A549 (cell line): ENCODE results near the gene GRIP1. TPM values are rescaled to one million over a fixed set of nuclear protein-coding genes. Genes with fewer than 3 reads are reported as not detected.

Experiments used
- ATAC-seq, 2 experiments: fragments of 200-7000 bp in 1 of 2; fragments of >200 bp in 1 of 2; cut with Nextera tagmentation in 1 of 2; cut with Tn5 transposase in 1 of 2; 3 replicates each; pipeline versions ENCODE4 v1.8.0 to v1.9.1; 2018 to 2020; ENCODE audit warnings: mild to moderate bottlenecking in 1 of 2, moderate library complexity in 1 of 2
- CTCF ChIA-PET: fragments of 300-600 bp; sonication (Branson Sonifier 250); formaldehyde crosslinking; extraction: SDS; loops from one replicate; lab custom pipeline; 2021; ENCODE audit warnings: antibody characterized with exemption, inconsistent platforms; lab: Yijun Ruan, JAX
- POLR2A ChIA-PET: fragments of 350-600 bp; formaldehyde crosslinking; extraction: SDS; loops from one replicate; lab custom pipeline; 2021; ENCODE audit warnings: antibody characterized with exemption, inconsistent platforms; lab: Yijun Ruan, JAX
- DNase-seq, 2 experiments: peaks; one replicate each; pipeline versions ENCODE4 v3.0.0 to v3.0.0-alpha.2; 2011 to 2016; ENCODE audit warnings: low read depth in 1 of 2, low spot score in 1 of 2
- FAIRE-seq: peaks from 2 replicates; lab custom pipeline; 2011; peaks lifted over from hg19 to GRCh38; lab: Jason Lieb, UNC
- H3K27ac ChIP-seq, 2 experiments: fragments of >200 bp; sonication (Bioruptor Twin); formaldehyde crosslinking; 3 replicates each; pipeline ENCODE4 v1.5.1; 2016 to 2017
- H3K4me1 ChIP-seq: fragments of >200 bp; sonication (Bioruptor Twin); formaldehyde crosslinking; 3 replicates; pipeline ENCODE4 v1.6.1; 2016
- H3K4me2 ChIP-seq: fragments of >200 bp; sonication (Bioruptor Twin); formaldehyde crosslinking; 3 replicates; pipeline ENCODE4 v1.6.1; 2016
- H3K4me3 ChIP-seq: fragments of >200 bp; sonication (Bioruptor Twin); formaldehyde crosslinking; 3 replicates; pipeline ENCODE4 v1.5.1; 2016
- H3K9me3 ChIP-seq: fragments of >200 bp; sonication (Bioruptor Twin); formaldehyde crosslinking; 3 replicates; pipeline ENCODE4 v1.6.1; 2016
- CHD4 ChIP-seq: fragments of 200-600 bp; sonication (generic); IDR thresholded peaks from 2 replicates; pipeline ENCODE4 v1.6.1; 2016; ENCODE audit warnings: antibody characterized with exemption, mild to moderate bottlenecking, borderline replicate concordance
- ESRRA ChIP-seq: fragments of 150-350 bp; IDR thresholded peaks from 2 replicates; pipeline ENCODE4 v1.6.1; 2014; ENCODE audit warnings: mild to moderate bottlenecking, low read length, borderline replicate concordance
- HDAC2 ChIP-seq: fragments of 200-600 bp; sonication (generic); IDR thresholded peaks from 2 replicates; pipeline ENCODE4 v1.6.1; 2016
- HOXB13 ChIP-seq: fragments of 250-450 bp; sonication (Bioruptor Pico); IDR thresholded peaks from 2 replicates; pipeline ENCODE4 v1.5.0; 2020; ENCODE audit warnings: low read depth, mild to moderate bottlenecking, moderate library complexity
- KDM5A ChIP-seq: fragments of 200-600 bp; sonication (generic); IDR thresholded peaks from 2 replicates; pipeline ENCODE4 v1.6.1; 2016; ENCODE audit warnings: antibody characterized with exemption, mild to moderate bottlenecking
- NPAS2 ChIP-seq: fragments of 250-450 bp; sonication (Bioruptor Pico); IDR thresholded peaks from 2 replicates; pipeline ENCODE4 v1.8.0; 2022; ENCODE audit warnings: mild to moderate bottlenecking, moderate library complexity, borderline replicate concordance
- RARB ChIP-seq: fragments of 250-450 bp; sonication (Bioruptor Pico); IDR thresholded peaks from 2 replicates; pipeline ENCODE4 v1.8.0; 2021; ENCODE audit warnings: mild to moderate bottlenecking, moderate library complexity
- RCOR1 ChIP-seq: fragments of 150-350 bp; IDR thresholded peaks from 2 replicates; pipeline ENCODE4 v1.6.1; 2014; ENCODE audit warnings: antibody characterized with exemption, low read length, low read depth
- RFX5 ChIP-seq: fragments of 450-650 bp; IDR thresholded peaks from 2 replicates; pipeline ENCODE4 v1.7.1; 2014; ENCODE audit warnings: antibody characterized with exemption, mild to moderate bottlenecking, moderate library complexity
- SMC3 ChIP-seq: fragments of >200 bp; sonication (Bioruptor Twin); formaldehyde crosslinking; IDR thresholded peaks from 3 replicates; pipeline ENCODE4 v1.6.1; 2018; ENCODE audit warnings: inconsistent platforms
- SREBF2 ChIP-seq: fragments of 450-650 bp; IDR thresholded peaks from 2 replicates; pipeline ENCODE4 v1.6.1; 2014; ENCODE audit warnings: mild to moderate bottlenecking, moderate library complexity
- TFCP2L1 ChIP-seq: fragments of 250-450 bp; sonication (Bioruptor Pico); IDR thresholded peaks from 2 replicates; pipeline ENCODE4 v1.5.0; 2021; ENCODE audit warnings: mild to moderate bottlenecking
- ZSCAN20 ChIP-seq: fragments of 250-450 bp; sonication (Bioruptor Pico); IDR thresholded peaks from 2 replicates; pipeline ENCODE4 v1.8.0; 2022; ENCODE audit warnings: mild to moderate bottlenecking, moderate library complexity
- WGBS: methylation state at CpG from one replicate; pipeline ENCODE4 v1.1.6; 2017; ENCODE audit errors: missing lambda C conversion rate; 5-methylcytosine and 5-hydroxymethylcytosine counted together
- polyA plus RNA-seq, 4 experiments: library from polyadenylated mRNA; depleted of rRNA in 3 of 4; stranded (reverse); fragments of >200 nt; fragmentation: RNase III in 1 of 4; extraction: RNeasy Plus Mini Kit Qiagen cat#74134 plus additional on column Dnase treatment in 1 of 4; gene quantifications; 2 replicates in 3 of 4; 3 replicates in 1 of 4; pipeline ENCODE4 v1.2.3, GENCODE V29; 2011 to 2017
- TF ChIP-seq, protein P1 (sequence below): fragments of >200 bp; sonication (Bioruptor Twin); formaldehyde crosslinking; IDR thresholded peaks from 2 replicates; pipeline ENCODE4 v1.6.1; 2016
- TF ChIP-seq, protein P2 (sequence below): IDR thresholded peaks from 2 replicates; pipeline ENCODE4 v1.6.1; 2012; ENCODE audit warnings: low read depth, borderline replicate concordance
- TF ChIP-seq, protein P3 (sequence below): IDR thresholded peaks from 2 replicates; pipeline ENCODE4 v1.6.1; 2012
- TF ChIP-seq, protein P4 (sequence below): fragments of 250-450 bp; sonication (Bioruptor Pico); IDR thresholded peaks from 2 replicates; pipeline ENCODE4 v1.5.0; 2020; ENCODE audit warnings: low read depth, mild to moderate bottlenecking, moderate library complexity

GRIP1 gene
- polyA plus RNA-seq, 2 of the 4 experiments (the other 2 are of a cell fraction) = 4.6 to 5.8 TPM

DNA sequence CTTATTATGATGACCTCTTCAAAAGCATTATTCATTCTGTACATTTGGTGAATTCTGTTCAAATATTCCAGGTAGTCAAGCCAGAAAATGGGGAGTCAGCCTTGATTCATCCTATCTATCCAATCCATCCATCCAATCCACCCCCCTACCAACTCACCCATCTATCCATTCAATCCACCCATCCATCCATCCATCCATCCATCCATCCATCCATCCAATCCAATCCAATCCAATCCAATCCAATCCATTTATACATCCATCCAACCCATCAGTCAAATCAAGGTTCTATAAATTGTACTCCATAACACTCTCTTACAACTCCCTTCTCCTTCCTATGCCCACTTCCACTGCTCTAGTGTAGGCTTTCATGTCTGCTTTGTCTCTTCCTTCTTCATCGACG lies 35.8 kb upstream of the GRIP1 start:
- TF ChIP-seq HOXB13 (CRISPR knock-in tag) = no peak
- TF ChIP-seq, protein P1, sequence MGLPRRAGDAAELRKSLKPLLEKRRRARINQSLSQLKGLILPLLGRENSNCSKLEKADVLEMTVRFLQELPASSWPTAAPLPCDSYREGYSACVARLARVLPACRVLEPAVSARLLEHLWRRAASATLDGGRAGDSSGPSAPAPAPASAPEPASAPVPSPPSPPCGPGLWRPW = no peak
- no peak for DNase-seq
- Histone ChIP-seq H3K27ac (no peak overlapping the region), H3K4me2 (no peak overlapping the region), H3K9me3 (no peaks in the 10 kb centered on the region), H3K4me1 (no peaks in the 10 kb centered on the region), H3K4me3 (no peak overlapping the region)
- POLR2A ChIA-PET = no interaction called here
- ATAC-seq = no peak
- CTCF ChIA-PET = interaction anchor here (0.6 kb wide), 2 partner anchors 9 to 542 kb away, joined by 3 to 5 read pairs; no protein-coding TSS in a partner anchor
- FAIRE-seq = no peak
- WGBS = 32% methylated on average over 2 of the region's 2 CpGs

DNA sequence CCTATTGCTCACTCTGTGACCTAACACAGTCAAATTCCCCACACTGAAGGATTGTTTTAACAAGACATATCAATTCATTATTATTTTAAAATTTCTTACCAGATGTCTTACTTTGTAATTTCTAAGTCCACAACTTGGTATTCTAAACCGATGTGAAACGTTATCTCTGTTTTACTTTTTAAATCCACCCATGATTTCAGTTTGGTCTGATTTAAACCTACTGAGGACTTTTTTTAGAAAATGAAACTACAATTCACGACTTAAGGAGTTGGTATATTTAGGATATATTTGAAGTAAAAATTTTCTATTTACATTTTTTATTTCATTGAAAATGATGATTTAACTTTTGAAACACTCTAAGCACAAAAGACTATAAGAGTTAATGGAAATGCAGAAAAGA lies 35.1 kb upstream of the GRIP1 start:
- ChIA-PET POLR2A (no interaction called here), CTCF (interaction anchor here (2.1 kb wide), 1 partner anchor 20 kb away, joined by 6 read pairs; no protein-coding TSS in a partner anchor)
- TF ChIP-seq RCOR1 = no peak
- no peak for TF ChIP-seq HDAC2
- TF ChIP-seq RARB (CRISPR knock-in tag) = no peak
- no peak for TF ChIP-seq NPAS2 (CRISPR knock-in tag)
- TF ChIP-seq TFCP2L1 = no peak
- TF ChIP-seq SMC3 = no peak
- H3K4me2 ChIP-seq = peak overlapping the region; percentile 4; the same call in 1 of the 3 replicates
- no peak overlapping the region for H3K27ac ChIP-seq
- DNase-seq (no peak), FAIRE-seq (no peak), ATAC-seq (no peak)
- 6% methylated on average over 3 of the region's 3 CpGs for WGBS
- H3K9me3 ChIP-seq = no peaks in the 10 kb centered on the region
- H3K4me1 ChIP-seq = no peaks in the 10 kb centered on the region
- H3K4me3 ChIP-seq = no peak overlapping the region

DNA sequence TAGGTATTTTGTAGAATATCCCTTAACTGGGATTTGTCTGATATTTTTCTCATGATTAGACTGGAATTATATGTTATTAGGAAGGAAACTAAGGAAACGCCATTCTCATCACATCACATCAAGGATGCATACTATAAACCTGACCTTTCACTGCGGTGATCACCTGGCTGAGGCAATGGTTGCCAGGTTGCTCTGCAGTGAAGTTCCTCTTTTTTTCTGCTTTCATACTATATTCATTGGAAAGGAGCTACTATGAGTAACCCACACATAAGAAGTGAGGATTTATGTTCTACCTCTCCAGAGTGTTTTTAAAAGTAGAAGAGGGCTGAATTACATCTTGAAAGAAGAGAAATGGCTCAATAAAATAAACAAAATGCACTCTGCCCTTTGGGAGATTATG lies 31.0 kb upstream of the GRIP1 start:
- CTCF ChIA-PET = interaction anchor here (0.9 to 2.0 kb wide), 6 partner anchors 13 to 1820 kb away, joined by 3 to 11 read pairs (median 3); no protein-coding TSS in a partner anchor
- POLR2A ChIA-PET = interaction anchor here (0.7 kb wide), 1 partner anchor 636 kb away, joined by 3 read pairs; no protein-coding TSS in a partner anchor
- ATAC-seq (no peak), FAIRE-seq (no peak), DNase-seq (no peak)
- Histone ChIP-seq H3K4me2 (no peak overlapping the region), H3K4me3 (no peak overlapping the region), H3K9me3 (peaks cover 6% of the 10 kb centered on the region; the same call in 1 of the 3 replicates), H3K4me1 (no peaks in the 10 kb centered on the region), H3K27ac (no peak overlapping the region)
- TF ChIP-seq KDM5A (no peak), ZSCAN20 (CRISPR knock-in tag) (no peak)
- TF ChIP-seq, protein P2, sequence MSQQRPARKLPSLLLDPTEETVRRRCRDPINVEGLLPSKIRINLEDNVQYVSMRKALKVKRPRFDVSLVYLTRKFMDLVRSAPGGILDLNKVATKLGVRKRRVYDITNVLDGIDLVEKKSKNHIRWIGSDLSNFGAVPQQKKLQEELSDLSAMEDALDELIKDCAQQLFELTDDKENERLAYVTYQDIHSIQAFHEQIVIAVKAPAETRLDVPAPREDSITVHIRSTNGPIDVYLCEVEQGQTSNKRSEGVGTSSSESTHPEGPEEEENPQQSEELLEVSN = no peak
- WGBS = 40% methylated on average over 2 of the region's 2 CpGs

DNA sequence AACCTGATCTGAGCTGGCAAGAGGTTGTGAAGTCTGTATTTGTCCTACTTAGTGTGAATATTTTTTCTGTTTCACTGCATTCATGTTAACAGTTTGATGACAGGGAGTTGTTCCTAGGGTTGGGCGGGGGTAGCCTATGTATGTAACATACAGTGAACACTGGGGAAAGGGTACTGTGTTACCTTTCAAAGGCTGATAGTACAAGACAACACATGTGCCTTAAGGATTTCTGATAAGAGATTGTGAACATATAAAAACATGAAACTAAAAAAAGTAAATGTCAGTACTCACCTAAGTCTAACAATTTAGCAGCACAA lies 30.5 kb upstream of the GRIP1 start:
- 10% methylated on average over 1 of the region's 1 CpG for WGBS
- POLR2A ChIA-PET = no interaction called here
- no peak overlapping the region for H3K4me3 ChIP-seq
- TF ChIP-seq HDAC2 (no peak), HOXB13 (CRISPR knock-in tag) (no peak), SREBF2 (no peak), ESRRA (no peak), TFCP2L1 (no peak), CHD4 (no peak), RFX5 (no peak)
- TF ChIP-seq, protein P2 = no peak
- TF ChIP-seq, protein P3, sequence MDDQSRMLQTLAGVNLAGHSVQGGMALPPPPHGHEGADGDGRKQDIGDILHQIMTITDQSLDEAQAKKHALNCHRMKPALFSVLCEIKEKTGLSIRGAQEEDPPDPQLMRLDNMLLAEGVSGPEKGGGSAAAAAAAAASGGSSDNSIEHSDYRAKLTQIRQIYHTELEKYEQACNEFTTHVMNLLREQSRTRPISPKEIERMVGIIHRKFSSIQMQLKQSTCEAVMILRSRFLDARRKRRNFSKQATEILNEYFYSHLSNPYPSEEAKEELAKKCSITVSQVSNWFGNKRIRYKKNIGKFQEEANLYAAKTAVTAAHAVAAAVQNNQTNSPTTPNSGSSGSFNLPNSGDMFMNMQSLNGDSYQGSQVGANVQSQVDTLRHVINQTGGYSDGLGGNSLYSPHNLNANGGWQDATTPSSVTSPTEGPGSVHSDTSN = no peak
- TF ChIP-seq, protein P4, sequence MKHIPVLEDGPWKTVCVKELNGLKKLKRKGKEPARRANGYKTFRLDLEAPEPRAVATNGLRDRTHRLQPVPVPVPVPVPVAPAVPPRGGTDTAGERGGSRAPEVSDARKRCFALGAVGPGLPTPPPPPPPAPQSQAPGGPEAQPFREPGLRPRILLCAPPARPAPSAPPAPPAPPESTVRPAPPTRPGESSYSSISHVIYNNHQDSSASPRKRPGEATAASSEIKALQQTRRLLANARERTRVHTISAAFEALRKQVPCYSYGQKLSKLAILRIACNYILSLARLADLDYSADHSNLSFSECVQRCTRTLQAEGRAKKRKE (CRISPR knock-in tag) = no peak
- no peak for ATAC-seq
- H3K4me2 ChIP-seq = no peak overlapping the region
- FAIRE-seq = no peak
- DNase-seq = no peak
- peaks cover 6% of the 10 kb centered on the region; the same call in 1 of the 3 replicates for H3K9me3 ChIP-seq
- H3K27ac ChIP-seq = no peak overlapping the region
- CTCF ChIA-PET = interaction anchor here (0.9 to 2.0 kb wide), 11 partner anchors 10 to 1819 kb away, joined by 3 to 11 read pairs (median 3); no protein-coding TSS in a partner anchor
- H3K4me1 ChIP-seq = no peaks in the 10 kb centered on the region
